Stimulated activated CD4-positive, alpha-beta T cell treated with anti-CD3 and anti-CD28 coated beads, Interleukin-15, amount 100 ng/mL, for 48 hours (primary cell): ENCODE results near the gene BAIAP3.

Experiments
- DNase-seq, 2 donors: peaks; one replicate each; pipeline ENCODE4 v3.0.0-alpha.2; 2020; ENCODE audit warnings: low read depth in 2 of 2

The BAIAP3 gene

DNA sequence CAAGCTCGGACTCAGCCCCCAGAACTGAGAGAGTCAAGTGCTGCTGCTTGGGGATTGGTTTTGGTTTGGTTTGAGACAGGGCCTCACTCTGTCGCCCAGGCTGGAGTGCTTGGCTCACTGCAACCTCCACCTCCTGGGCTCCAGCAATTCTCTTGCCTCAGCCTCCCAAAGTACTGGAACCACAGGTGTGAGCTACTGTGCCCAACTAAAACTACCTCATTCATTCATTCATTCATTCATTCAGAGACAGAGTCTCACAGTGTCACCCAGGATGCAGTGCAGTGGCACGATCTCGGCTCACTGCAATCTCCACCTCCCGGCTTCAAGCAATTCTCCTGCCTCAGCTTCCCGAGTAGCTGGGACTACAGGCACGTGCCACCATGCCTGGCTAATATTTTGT lies 56.3 kb downstream of the BAIAP3 start:
- no peak for DNase-seq

DNA sequence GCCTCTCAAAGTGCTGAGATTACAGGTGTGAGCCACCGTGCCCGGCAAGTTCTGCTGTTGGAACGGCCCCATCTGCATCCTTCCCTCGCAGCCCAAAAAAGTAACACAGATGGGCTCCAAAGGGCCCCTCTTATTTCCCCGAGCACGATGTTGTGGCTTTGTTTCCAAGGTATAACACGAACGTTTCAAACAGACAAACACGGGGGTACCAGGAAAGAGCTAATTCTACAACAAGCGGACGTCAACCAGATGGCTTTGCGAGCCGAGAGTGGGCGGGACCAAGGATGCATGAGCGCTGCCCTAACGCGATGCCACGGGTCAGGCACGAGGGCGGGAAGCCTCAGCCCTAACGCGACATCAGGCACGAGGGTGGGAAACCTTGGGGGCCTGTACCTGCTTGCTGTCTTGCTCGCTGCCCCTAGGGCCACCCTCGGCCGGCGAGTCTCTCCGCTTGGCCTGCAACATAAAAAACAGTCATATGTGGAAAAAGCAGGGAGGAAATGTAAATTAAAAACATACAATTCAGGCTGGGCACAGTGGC lies 56.9 kb downstream of the BAIAP3 start:
- no peak for DNase-seq

DNA sequence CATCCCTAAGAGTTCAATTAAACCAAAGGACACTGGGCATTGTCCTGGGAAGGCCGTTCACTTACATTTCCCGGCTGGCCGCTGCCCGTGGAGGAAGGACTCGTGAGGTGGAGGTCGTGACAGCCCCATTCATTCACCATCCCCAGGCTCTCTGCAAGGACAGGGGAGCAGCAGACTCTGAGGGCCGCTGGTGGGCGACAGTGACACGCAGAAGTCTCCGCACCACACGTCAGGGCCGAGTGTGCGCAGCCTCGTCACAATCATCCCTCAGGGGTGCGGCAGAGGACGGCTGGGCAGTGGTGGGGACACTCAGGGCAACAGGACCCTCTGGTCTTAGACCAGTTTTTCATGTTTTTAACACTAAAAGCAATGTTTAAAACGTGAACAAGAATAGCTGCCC lies 59.4 kb downstream of the BAIAP3 start:
- no peak for DNase-seq

DNA sequence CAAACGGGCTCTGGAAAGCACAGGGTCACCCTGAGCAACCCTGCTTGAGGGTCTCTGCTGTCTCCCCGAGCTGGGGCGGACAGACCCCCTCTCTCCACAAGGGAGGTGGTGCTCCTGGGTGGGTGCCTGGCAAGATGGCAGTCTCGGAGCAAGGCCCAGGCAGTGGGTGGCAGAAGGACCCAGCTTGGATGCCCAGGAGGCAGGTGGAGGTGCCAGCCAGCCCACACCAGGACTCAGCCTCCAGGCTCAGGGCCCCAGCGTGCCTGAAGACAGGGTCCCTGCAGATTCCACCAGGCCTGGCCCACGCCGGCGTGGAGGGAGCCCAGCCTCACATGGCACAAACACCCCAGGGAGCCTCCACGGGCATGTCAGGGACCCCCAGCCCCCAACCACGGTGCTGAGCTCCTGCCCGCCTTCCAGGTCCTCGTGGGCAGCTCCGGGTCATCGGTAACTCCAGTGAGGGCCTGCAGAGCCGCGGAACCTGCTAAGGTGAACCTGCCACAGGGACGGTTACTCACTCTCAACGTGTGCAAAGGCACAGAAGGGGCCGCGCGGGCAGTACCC lies 60.2 kb downstream of the BAIAP3 start:
- no peak for DNase-seq

DNA sequence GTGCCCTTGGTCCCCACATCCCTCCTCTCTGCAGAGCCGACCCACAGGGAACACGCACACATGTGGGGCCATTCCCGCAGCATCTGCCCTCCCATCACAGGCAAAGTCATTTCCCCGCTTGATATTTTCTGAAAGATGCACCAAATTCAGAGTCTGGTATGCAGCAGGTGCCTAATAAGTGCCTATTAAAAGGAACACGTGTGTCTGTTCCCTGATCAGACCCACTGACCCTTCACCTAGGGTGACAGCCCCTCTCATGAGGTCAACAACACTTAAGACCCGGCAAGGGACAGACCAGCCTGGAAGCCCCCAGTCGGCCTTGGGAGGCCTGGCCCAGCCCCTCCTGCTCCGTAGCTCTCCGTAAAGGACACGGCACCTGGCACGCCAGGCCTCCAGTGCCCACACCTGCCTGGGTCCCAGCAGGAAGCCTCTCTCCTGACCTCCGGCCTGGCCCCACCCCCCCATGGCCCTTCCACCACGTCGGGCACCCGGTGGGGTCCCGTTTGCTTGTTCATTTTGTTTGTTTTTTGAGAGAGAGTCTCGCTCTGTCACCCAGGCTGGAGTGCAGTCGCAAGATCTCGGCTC lies 61.0 kb downstream of the BAIAP3 start:
- DNase-seq: no peak

DNA sequence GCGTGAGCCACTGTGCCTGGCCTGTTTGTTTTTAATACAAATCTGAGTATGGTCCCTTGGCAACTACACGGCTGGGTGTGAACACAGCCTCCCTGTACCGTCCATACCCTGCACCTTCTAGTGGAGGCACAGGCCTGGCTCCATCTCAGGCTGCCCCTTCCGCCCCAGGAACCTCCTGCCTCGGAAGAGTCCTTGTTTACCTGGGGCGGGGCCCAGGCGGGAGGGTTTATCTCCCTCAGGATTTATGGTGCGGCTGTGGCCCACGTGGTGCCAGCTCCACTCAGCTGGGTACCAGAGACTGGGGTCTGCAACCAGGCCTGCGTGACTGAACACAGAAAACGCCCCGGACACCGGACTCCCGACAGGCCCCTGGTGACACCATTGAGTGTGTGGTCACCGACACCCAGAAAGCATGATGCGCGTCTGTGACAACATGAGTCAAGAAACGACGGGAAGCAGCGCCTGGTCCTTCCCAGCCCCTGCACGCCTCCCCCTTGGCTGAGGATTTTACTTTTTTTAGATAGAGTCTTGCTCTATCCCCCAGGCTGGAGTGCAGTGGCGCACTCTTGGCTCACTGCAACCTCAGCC lies 62.1 kb downstream of the BAIAP3 start:
- no peak for DNase-seq

DNA sequence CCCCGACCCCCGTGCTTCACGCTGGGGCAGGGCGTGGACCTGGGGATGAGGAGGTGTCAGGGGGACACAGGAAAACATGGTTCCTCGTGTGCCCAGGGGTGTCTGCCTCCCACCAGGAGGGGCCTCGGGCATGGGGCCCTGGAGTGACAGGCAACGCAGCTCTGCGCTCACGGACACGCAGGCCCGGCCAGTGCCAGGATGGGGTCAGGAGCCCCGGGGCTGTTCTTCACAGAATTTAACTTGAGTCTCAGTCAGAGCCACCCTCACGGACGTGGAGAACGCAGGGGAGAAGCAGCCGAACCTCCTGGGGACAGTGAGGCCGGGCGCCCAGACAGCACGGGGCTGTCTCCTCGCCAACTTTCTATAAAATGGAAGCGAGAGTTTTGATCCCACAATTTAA lies 64.3 kb downstream of the BAIAP3 start:
- DNase-seq: no peak

DNA sequence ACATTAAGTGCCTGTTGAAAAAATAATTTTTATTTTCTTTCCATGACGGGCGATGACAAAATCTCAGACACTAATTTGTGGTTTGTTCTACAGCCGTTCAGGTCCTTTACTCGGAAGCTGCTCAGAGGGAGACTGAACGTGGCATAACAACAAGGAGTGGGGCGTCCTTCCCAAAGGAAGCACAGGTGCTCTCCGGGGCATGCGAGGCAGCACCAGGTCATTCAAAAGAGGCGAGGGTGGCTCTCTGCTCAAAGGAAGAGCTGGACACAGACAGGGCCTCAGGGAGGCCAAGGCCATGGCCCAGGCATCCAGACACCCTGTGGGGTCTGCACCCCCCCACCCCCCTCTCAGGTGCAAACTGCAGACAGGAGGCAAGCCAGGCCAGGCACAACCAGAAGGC lies 64.9 kb downstream of the BAIAP3 start:
- DNase-seq: no peak
